ENCODE measurements around the gene BCL11B.

BCL11B gene

DNA sequence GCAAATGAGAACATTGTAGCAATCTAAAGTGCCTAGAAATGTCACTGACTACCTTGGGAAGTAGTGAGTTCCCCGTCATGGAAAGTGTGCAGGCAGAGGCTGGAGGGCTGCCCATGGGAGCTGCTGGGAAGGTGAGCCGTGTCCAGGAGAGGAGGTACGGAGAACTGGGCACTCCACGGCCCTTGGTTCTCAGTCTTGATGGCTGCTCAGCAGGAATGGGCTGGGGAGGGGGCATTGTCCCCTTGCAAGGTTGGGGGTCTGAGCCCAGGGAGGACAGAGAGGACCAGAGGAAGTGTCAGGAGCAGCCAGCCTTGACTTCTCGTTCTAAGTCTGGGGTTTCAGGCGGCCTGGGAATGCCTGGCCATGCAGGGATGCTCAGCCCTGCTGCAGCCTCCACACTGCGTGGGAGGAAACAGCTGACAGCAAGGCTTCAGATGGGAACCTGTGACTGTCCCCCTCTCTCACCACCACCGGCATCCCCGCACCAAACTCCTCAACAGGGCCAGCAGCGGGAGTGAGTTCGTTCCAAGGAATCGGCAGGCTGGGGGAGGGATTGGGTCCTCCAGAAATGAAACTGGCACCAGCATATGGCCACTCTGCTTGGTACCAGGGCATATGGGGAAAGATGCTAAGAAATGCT is 140.2 kb downstream of the BCL11B start:
- Histone ChIP-seq H3K9ac (ENCODE audit: low read length) (no peak overlapping the region), H3K9me3 (ENCODE audit: insufficient read depth, low read length) (no peaks in the 10 kb centered on the region), H3K4me3 (ENCODE audit: insufficient read depth, low read length, poor library complexity, severe bottlenecking) (no peak overlapping the region), H4K20me1 (ENCODE audit: low read depth, low read length) (no peaks in the 10 kb centered on the region), H3K36me3 (ENCODE audit: low read length) (no peaks in the 10 kb centered on the region), H2AFZ (ENCODE audit: low read depth, low read length, severe bottlenecking) (no peak overlapping the region), H3K4me2 (ENCODE audit: low read depth, low read length, poor library complexity, severe bottlenecking) (no peak overlapping the region), H3K9me2 (replicated peaks; ENCODE audit: insufficient read depth, low read length) (no peaks in the 10 kb centered on the region), H3K79me2 (ENCODE audit: insufficient read depth, low read length) (no peaks in the 10 kb centered on the region), H3K27me3 (ENCODE audit: low read length) (no peaks in the 10 kb centered on the region), H3F3A (ENCODE audit: insufficient read depth) (no peaks in the 10 kb centered on the region), H3K27ac (ENCODE audit: low read depth, low read length) (no peak overlapping the region)
- TF ChIP-seq, protein P1, sequence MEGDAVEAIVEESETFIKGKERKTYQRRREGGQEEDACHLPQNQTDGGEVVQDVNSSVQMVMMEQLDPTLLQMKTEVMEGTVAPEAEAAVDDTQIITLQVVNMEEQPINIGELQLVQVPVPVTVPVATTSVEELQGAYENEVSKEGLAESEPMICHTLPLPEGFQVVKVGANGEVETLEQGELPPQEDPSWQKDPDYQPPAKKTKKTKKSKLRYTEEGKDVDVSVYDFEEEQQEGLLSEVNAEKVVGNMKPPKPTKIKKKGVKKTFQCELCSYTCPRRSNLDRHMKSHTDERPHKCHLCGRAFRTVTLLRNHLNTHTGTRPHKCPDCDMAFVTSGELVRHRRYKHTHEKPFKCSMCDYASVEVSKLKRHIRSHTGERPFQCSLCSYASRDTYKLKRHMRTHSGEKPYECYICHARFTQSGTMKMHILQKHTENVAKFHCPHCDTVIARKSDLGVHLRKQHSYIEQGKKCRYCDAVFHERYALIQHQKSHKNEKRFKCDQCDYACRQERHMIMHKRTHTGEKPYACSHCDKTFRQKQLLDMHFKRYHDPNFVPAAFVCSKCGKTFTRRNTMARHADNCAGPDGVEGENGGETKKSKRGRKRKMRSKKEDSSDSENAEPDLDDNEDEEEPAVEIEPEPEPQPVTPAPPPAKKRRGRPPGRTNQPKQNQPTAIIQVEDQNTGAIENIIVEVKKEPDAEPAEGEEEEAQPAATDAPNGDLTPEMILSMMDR (IDR thresholded peaks at IDR 0.05; ENCODE audit: insufficient read depth, low read length, poor library complexity, severe bottlenecking): no peak
- TF ChIP-seq EZH2phosphoT487 (conservative IDR thresholded peaks at IDR 0.05; ENCODE audit: low read length): no peak

DNA sequence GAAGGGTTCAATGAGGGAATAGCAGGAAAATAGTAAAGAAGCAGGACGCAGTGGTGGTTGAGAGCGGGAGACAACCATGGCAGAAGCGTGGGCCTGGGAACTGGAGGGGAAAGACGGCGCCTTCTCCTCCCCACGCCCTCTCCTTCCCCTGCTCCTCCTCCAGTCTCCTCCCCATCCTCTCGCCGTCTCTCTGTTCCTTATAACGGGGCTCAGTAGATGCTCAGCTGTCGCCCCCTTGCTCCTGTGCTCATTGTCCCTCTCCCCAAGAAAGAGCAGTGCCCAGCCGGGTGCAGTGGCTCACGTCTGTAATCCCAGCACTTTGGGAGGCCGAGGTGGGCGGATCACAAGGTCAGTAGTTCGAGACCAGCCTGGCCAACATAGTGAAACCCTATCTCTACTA is 142.0 kb downstream of the BCL11B start:
- TF ChIP-seq, protein P1 (IDR thresholded peaks at IDR 0.05; ENCODE audit: insufficient read depth, low read length, poor library complexity, severe bottlenecking): no peak
- H3K9ac ChIP-seq (ENCODE audit: low read length): no peak overlapping the region
- H3F3A ChIP-seq (ENCODE audit: insufficient read depth): no peaks in the 10 kb centered on the region
- no peak overlapping the region for H3K27ac ChIP-seq (ENCODE audit: low read depth, low read length)
- no peaks in the 10 kb centered on the region for H4K20me1 ChIP-seq (ENCODE audit: low read depth, low read length)
- H3K36me3 ChIP-seq (ENCODE audit: low read length): no peaks in the 10 kb centered on the region
- no peak overlapping the region for H3K4me3 ChIP-seq (ENCODE audit: insufficient read depth, low read length, poor library complexity, severe bottlenecking)
- H3K9me2 ChIP-seq (replicated peaks; ENCODE audit: insufficient read depth, low read length): no peaks in the 10 kb centered on the region
- no peaks in the 10 kb centered on the region for H3K27me3 ChIP-seq (ENCODE audit: low read length)
- H3K79me2 ChIP-seq (ENCODE audit: insufficient read depth, low read length): no peaks in the 10 kb centered on the region
- H2AFZ ChIP-seq (ENCODE audit: low read depth, low read length, severe bottlenecking): no peak overlapping the region
- H3K9me3 ChIP-seq (ENCODE audit: insufficient read depth, low read length): no peaks in the 10 kb centered on the region
- H3K4me2 ChIP-seq (ENCODE audit: low read depth, low read length, poor library complexity, severe bottlenecking): no peak overlapping the region

DNA sequence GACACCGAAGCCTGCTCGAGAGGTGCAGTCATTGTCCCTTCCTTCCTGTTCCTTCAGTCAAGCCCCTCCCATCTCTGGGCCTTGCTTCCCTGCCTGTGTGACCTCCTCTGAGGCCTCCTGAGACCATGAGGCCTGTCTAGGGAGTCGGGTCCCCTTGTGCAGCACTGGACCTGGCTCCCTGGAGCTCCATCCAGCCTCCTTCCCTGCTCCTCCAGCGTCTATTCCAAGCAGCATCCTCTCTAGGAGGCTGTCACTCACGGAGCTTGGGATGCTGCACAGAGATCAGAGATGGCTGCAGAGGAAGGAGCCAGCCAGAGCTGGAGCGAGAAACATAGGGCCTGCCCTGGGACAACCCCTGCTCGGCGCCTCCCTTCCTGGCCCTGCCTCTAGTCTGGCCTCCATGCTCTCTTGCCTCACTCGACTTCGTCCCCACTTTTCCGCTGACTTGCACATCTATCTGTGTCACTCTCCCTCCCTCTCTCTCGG is 142.7 kb downstream of the BCL11B start:
- Histone ChIP-seq H3K9me3 (ENCODE audit: insufficient read depth, low read length) (no peaks in the 10 kb centered on the region), H4K20me1 (ENCODE audit: low read depth, low read length) (no peaks in the 10 kb centered on the region), H3F3A (ENCODE audit: insufficient read depth) (no peaks in the 10 kb centered on the region), H2AFZ (ENCODE audit: low read depth, low read length, severe bottlenecking) (no peak overlapping the region), H3K4me2 (ENCODE audit: low read depth, low read length, poor library complexity, severe bottlenecking) (no peak overlapping the region), H3K9ac (ENCODE audit: low read length) (no peak overlapping the region), H3K27me3 (ENCODE audit: low read length) (no peaks in the 10 kb centered on the region), H3K36me3 (ENCODE audit: low read length) (no peaks in the 10 kb centered on the region), H3K79me2 (ENCODE audit: insufficient read depth, low read length) (no peaks in the 10 kb centered on the region), H3K9me2 (replicated peaks; ENCODE audit: insufficient read depth, low read length) (no peaks in the 10 kb centered on the region), H3K27ac (ENCODE audit: low read depth, low read length) (no peak overlapping the region), H3K4me3 (ENCODE audit: insufficient read depth, low read length, poor library complexity, severe bottlenecking) (no peak overlapping the region)
- TF ChIP-seq, protein P1 (IDR thresholded peaks at IDR 0.05; ENCODE audit: insufficient read depth, low read length, poor library complexity, severe bottlenecking): no peak
- no peak for TF ChIP-seq EZH2phosphoT487 (conservative IDR thresholded peaks at IDR 0.05; ENCODE audit: low read length)

All from SU-DHL-6 (cell line).